NCI-H2029 treated with DMSO at 0.1 percent for 48 hours (cell line): ENCODE measurements around the gene ARHGAP18.

Experiments
- DNase-seq: peaks from one replicate; lab custom pipeline; 2025; lab: John Stamatoyannopoulos, UW

The ARHGAP18 gene

GRCh38 chr6:129691043-129691640 lies 18.8 kb downstream of the ARHGAP18 start:
- no peak for DNase-seq

- DNase-seq: no peak
Observed at GRCh38 chr6:129686941-129687627, 22.9 kb downstream of the ARHGAP18 start.

GRCh38 chr6:129685662-129686031 lies 24.3 kb downstream of the ARHGAP18 start:
- no peak for DNase-seq

GRCh38 chr6:129684903-129685661 lies 24.9 kb downstream of the ARHGAP18 start:
- no peak for DNase-seq

GRCh38 chr6:129684323-129684884 lies 25.6 kb downstream of the ARHGAP18 start:
- DNase-seq: no peak

- no peak for DNase-seq
Observed at GRCh38 chr6:129683601-129684322, 26.2 kb downstream of the ARHGAP18 start.

- DNase-seq: no peak
Observed at GRCh38 chr6:129681913-129682205, 28.1 kb downstream of the ARHGAP18 start.

- DNase-seq: no peak
Observed at GRCh38 chr6:129680633-129681032, 29.3 kb downstream of the ARHGAP18 start.

- no peak for DNase-seq
Observed at GRCh38 chr6:129679758-129680157, 30.2 kb downstream of the ARHGAP18 start.

- no peak for DNase-seq
Observed at GRCh38 chr6:129679275-129679674, 30.7 kb downstream of the ARHGAP18 start.

- DNase-seq: no peak
Observed at GRCh38 chr6:129678463-129678862, 31.5 kb downstream of the ARHGAP18 start.

GRCh38 chr6:129677620-129678325 lies 32.2 kb downstream of the ARHGAP18 start:
- DNase-seq: no peak

GRCh38 chr6:129675669-129676472 lies 34.1 kb downstream of the ARHGAP18 start:
- DNase-seq: no peak

- no peak for DNase-seq
Observed at GRCh38 chr6:129673748-129674147, 36.2 kb downstream of the ARHGAP18 start.

GRCh38 chr6:129672881-129673631 lies 36.9 kb downstream of the ARHGAP18 start:
- DNase-seq: no peak

- no peak for DNase-seq
Observed at GRCh38 chr6:129672341-129672682, 37.7 kb downstream of the ARHGAP18 start.

GRCh38 chr6:129671442-129672340 lies 38.3 kb downstream of the ARHGAP18 start:
- DNase-seq: no peak

- DNase-seq: no peak
Observed at GRCh38 chr6:129670634-129671033, 39.3 kb downstream of the ARHGAP18 start.

GRCh38 chr6:129667621-129668020 lies 42.4 kb downstream of the ARHGAP18 start:
- DNase-seq: no peak
